HepG2 (cell line): ENCODE data around the gene TPRN.

Experiments
- ATF3 ChIP-seq: sonication (generic); formaldehyde crosslinking; IDR thresholded peaks from 2 replicates; pipeline ENCODE4 v1.4.0; 2020; ENCODE audit warnings: missing genetic modification reagents
- CEBPB ChIP-seq: IDR thresholded peaks from 2 replicates; pipeline ENCODE4 v1.6.1; 2011; ENCODE audit warnings: low read depth, low read length, improper control_type of control experiment, borderline replicate concordance
- CTCF ChIP-seq: sonication (generic); formaldehyde crosslinking; IDR thresholded peaks from 2 replicates; pipeline ENCODE4 v1.5.0; 2020; ENCODE audit warnings: mild to moderate bottlenecking, missing genetic modification reagents, moderate library complexity
- ETV5 ChIP-seq: IDR thresholded peaks from 2 replicates; pipeline ENCODE4 v1.6.1; 2018; ENCODE audit warnings: missing biosample characterization, missing genetic modification reagents, inconsistent platforms, borderline replicate concordance
- EZH2 ChIP-seq: conservative IDR thresholded peaks from 2 replicates; pipeline ENCODE4 v1.6.1; 2012; ENCODE audit warnings: mild to moderate bottlenecking, low read depth, low read length, moderate library complexity
- REST ChIP-seq, 2 experiments: IDR thresholded peaks; 2 replicates each; pipeline ENCODE4 v1.6.1; 2011 to 2012; ENCODE audit warnings: low read length in 2 of 2, borderline replicate concordance in 1 of 2, low read depth in 1 of 2, mild to moderate bottlenecking in 1 of 2, moderate library complexity in 1 of 2
- ZNF205 ChIP-seq: IDR thresholded peaks from 2 replicates; pipeline ENCODE4 v1.6.1; 2018; ENCODE audit warnings: missing biosample characterization, missing genetic modification reagents
- ZNF879 ChIP-seq: sonication (generic); formaldehyde crosslinking; IDR thresholded peaks from 2 replicates; pipeline ENCODE4 v1.8.1; 2023; ENCODE audit warnings: missing genetic modification reagents
- TF ChIP-seq, protein P1 (sequence below): sonication (generic); formaldehyde crosslinking; IDR thresholded peaks from 2 replicates; pipeline ENCODE4 v1.5.0; 2020; ENCODE audit warnings: missing genetic modification reagents

GRCh38 chr9:137213160-137214060, 12.9 kb upstream of the TPRN start:
- peak; percentile 60 for TF ChIP-seq CTCF
- TF ChIP-seq ETV5 (CRISPR knock-in tag): no peak
- TF ChIP-seq ZNF879 (CRISPR knock-in tag): no peak
- TF ChIP-seq EZH2: no peak
- TF ChIP-seq REST (IDR thresholded peaks at IDR 0.05; ENCODE audit: borderline replicate concordance in 1 of 2, low read depth in 1 of 2, low read length in 2 of 2): no peak
- TF ChIP-seq ZNF205: no peak
- TF ChIP-seq ATF3 (CRISPR knock-in tag): no peak
- TF ChIP-seq CEBPB: no peak
- TF ChIP-seq, protein P1, sequence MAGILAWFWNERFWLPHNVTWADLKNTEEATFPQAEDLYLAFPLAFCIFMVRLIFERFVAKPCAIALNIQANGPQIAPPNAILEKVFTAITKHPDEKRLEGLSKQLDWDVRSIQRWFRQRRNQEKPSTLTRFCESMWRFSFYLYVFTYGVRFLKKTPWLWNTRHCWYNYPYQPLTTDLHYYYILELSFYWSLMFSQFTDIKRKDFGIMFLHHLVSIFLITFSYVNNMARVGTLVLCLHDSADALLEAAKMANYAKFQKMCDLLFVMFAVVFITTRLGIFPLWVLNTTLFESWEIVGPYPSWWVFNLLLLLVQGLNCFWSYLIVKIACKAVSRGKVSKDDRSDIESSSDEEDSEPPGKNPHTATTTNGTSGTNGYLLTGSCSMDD: no peak
